NCI-H2227 treated with DMSO at 0.1 percent for 48 hours (cell line): ENCODE measurements around the gene TSPAN33.
"Not testable (repeated sequence)": the region's sequence is repeated elsewhere in the genome, so short reads cannot be mapped to it uniquely, and the experiment has no call there.

Source experiments
- DNase-seq: peaks from one replicate; lab custom pipeline; 2025; lab: John Stamatoyannopoulos, UW

Gene TSPAN33

GRCh38 chr7:129144095-129144833 lies at the start of gene TSPAN33:
TSS of gene TSPAN33 (plus strand) at chr7:129144707. CDS start at chr7:129144981, 274 bp downstream.
- DNase-seq: peak; percentile 90

- DNase-seq: no peak
Observed at GRCh38 chr7:129095258-129095657, 49.2 kb upstream of the TSPAN33 start.

GRCh38 chr7:129098409-129099084 lies 46.0 kb upstream of the TSPAN33 start:
- DNase-seq: no peak

- DNase-seq: no peak
Observed at GRCh38 chr7:129100827-129101166, 43.7 kb upstream of the TSPAN33 start.

- no peak for DNase-seq
Observed at GRCh38 chr7:129101746-129102145, 42.8 kb upstream of the TSPAN33 start.

GRCh38 chr7:129103561-129104324 lies 40.8 kb upstream of the TSPAN33 start:
- no peak for DNase-seq

- DNase-seq: no peak
Observed at GRCh38 chr7:129108581-129108980, 35.9 kb upstream of the TSPAN33 start.

GRCh38 chr7:129110258-129110981 lies 34.1 kb upstream of the TSPAN33 start:
- no peak for DNase-seq

GRCh38 chr7:129110982-129111376 lies 33.5 kb upstream of the TSPAN33 start:
- no peak for DNase-seq

- DNase-seq: no peak
Observed at GRCh38 chr7:129115676-129116075, 28.8 kb upstream of the TSPAN33 start.

GRCh38 chr7:129118182-129118581 lies 26.3 kb upstream of the TSPAN33 start:
- no peak for DNase-seq

- DNase-seq: no peak
Observed at GRCh38 chr7:129118976-129119375, 25.5 kb upstream of the TSPAN33 start.

GRCh38 chr7:129121501-129122077 lies 22.9 kb upstream of the TSPAN33 start:
- DNase-seq: not testable (repeated sequence)

- no peak for DNase-seq
Observed at GRCh38 chr7:129122078-129122750, 22.3 kb upstream of the TSPAN33 start.

- DNase-seq: peak; percentile 49
Observed at GRCh38 chr7:129122751-129123509, 21.6 kb upstream of the TSPAN33 start.

GRCh38 chr7:129123510-129123857 lies 21.0 kb upstream of the TSPAN33 start:
- no peak for DNase-seq

GRCh38 chr7:129126314-129126713 lies 18.2 kb upstream of the TSPAN33 start:
- no peak for DNase-seq

- no peak for DNase-seq
Observed at GRCh38 chr7:129127154-129127553, 17.4 kb upstream of the TSPAN33 start.

GRCh38 chr7:129127601-129128000 lies 16.9 kb upstream of the TSPAN33 start:
- DNase-seq: no peak

- DNase-seq: no peak
Observed at GRCh38 chr7:129134356-129134987, 10.0 kb upstream of the TSPAN33 start.
